ENCODE results near the gene DUSP15.

Gene DUSP15

DNA sequence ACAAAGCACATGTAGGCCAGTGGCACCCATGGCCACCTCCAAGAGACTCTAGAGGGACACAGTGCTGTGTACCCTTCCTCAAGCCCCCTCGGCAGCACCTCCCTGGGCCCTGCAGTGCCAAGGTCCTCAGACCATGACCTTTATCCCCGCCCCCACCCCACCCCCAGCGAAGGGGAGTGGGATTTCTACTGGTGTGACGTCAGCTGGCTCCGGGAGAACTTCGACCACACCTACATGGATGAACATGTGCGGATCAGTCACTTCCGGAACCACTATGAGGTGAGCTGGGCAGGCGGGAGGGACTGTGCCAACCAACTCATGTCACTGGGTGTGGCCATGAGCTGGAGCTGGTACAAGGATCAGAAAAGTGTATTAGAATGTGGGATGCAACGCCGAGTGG is 38.1 kb upstream of the DUSP15 start:
- no peaks in the 10 kb centered on the region for H3K9me3 ChIP-seq (ENCODE audit: insufficient read depth, low read length)
- H3K36me3 ChIP-seq (ENCODE audit: low read length): no peaks in the 10 kb centered on the region
- H2AFZ ChIP-seq (ENCODE audit: low read depth, low read length, severe bottlenecking): no peak overlapping the region
- no peak overlapping the region for H3K27ac ChIP-seq (ENCODE audit: low read depth, low read length)
- H4K20me1 ChIP-seq (ENCODE audit: low read depth, low read length): no peaks in the 10 kb centered on the region
- H3K9me2 ChIP-seq (replicated peaks; ENCODE audit: insufficient read depth, low read length): no peaks in the 10 kb centered on the region
- no peaks in the 10 kb centered on the region for H3K79me2 ChIP-seq (ENCODE audit: insufficient read depth, low read length)
- no peak for TF ChIP-seq CTCF (IDR thresholded peaks at IDR 0.05; ENCODE audit: insufficient read depth, low read length, poor library complexity, severe bottlenecking)
- no peak for TF ChIP-seq EZH2phosphoT487 (conservative IDR thresholded peaks at IDR 0.05; ENCODE audit: low read length)
- H3K4me3 ChIP-seq (ENCODE audit: insufficient read depth, low read length, poor library complexity, severe bottlenecking): no peak overlapping the region
- H3K9ac ChIP-seq (ENCODE audit: low read length): no peak overlapping the region
- no peaks in the 10 kb centered on the region for H3K27me3 ChIP-seq (ENCODE audit: low read length)
- no peak overlapping the region for H3K4me2 ChIP-seq (ENCODE audit: low read depth, low read length, poor library complexity, severe bottlenecking)
- H3F3A ChIP-seq (ENCODE audit: insufficient read depth): no peaks in the 10 kb centered on the region

DNA sequence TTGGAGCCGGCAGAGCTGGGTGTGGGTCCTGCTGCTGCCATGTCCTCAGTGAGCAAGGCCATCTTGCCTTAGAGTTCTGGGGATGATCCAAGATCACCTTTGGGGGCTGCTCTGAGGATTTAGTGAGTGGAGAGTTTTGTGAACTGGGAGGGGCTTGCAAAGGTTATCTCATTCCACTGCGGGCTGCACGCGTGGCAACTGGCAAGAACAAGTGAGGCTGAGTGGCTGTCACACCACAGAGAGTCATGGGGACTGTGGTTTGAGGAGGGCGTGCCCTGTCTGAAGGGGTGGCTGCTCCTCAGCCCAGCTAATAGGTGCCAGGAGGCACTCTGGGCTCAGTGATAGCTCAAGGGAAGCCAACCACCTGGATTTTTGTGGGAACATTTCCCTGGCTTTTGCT is 37.7 kb upstream of the DUSP15 start:
- no peaks in the 10 kb centered on the region for H3K9me2 ChIP-seq (replicated peaks; ENCODE audit: insufficient read depth, low read length)
- H3K4me2 ChIP-seq (ENCODE audit: low read depth, low read length, poor library complexity, severe bottlenecking): no peak overlapping the region
- H3K27me3 ChIP-seq (ENCODE audit: low read length): no peaks in the 10 kb centered on the region
- H3K9ac ChIP-seq (ENCODE audit: low read length): no peak overlapping the region
- no peaks in the 10 kb centered on the region for H3K79me2 ChIP-seq (ENCODE audit: insufficient read depth, low read length)
- TF ChIP-seq CTCF (IDR thresholded peaks at IDR 0.05; ENCODE audit: insufficient read depth, low read length, poor library complexity, severe bottlenecking): no peak
- no peak for TF ChIP-seq EZH2phosphoT487 (conservative IDR thresholded peaks at IDR 0.05; ENCODE audit: low read length)
- H3F3A ChIP-seq (ENCODE audit: insufficient read depth): no peaks in the 10 kb centered on the region
- no peak overlapping the region for H2AFZ ChIP-seq (ENCODE audit: low read depth, low read length, severe bottlenecking)
- no peaks in the 10 kb centered on the region for H4K20me1 ChIP-seq (ENCODE audit: low read depth, low read length)
- H3K27ac ChIP-seq (ENCODE audit: low read depth, low read length): no peak overlapping the region
- no peaks in the 10 kb centered on the region for H3K9me3 ChIP-seq (ENCODE audit: insufficient read depth, low read length)
- H3K4me3 ChIP-seq (ENCODE audit: insufficient read depth, low read length, poor library complexity, severe bottlenecking): no peak overlapping the region
- H3K36me3 ChIP-seq (ENCODE audit: low read length): no peaks in the 10 kb centered on the region

GRCh38 chr20:31907046-31907445 is 36.7 kb upstream of the DUSP15 start:
- no peaks in the 10 kb centered on the region for H3K36me3 ChIP-seq (ENCODE audit: low read length)
- no peak overlapping the region for H3K4me2 ChIP-seq (ENCODE audit: low read depth, low read length, poor library complexity, severe bottlenecking)
- no peak overlapping the region for H2AFZ ChIP-seq (ENCODE audit: low read depth, low read length, severe bottlenecking)
- H3K27ac ChIP-seq (ENCODE audit: low read depth, low read length): no peak overlapping the region
- no peak overlapping the region for H3K4me3 ChIP-seq (ENCODE audit: insufficient read depth, low read length, poor library complexity, severe bottlenecking)
- no peaks in the 10 kb centered on the region for H3K9me3 ChIP-seq (ENCODE audit: insufficient read depth, low read length)
- H3K9me2 ChIP-seq (replicated peaks; ENCODE audit: insufficient read depth, low read length): no peaks in the 10 kb centered on the region
- no peaks in the 10 kb centered on the region for H3F3A ChIP-seq (ENCODE audit: insufficient read depth)
- H3K79me2 ChIP-seq (ENCODE audit: insufficient read depth, low read length): no peaks in the 10 kb centered on the region
- no peaks in the 10 kb centered on the region for H3K27me3 ChIP-seq (ENCODE audit: low read length)
- no peak for TF ChIP-seq EZH2phosphoT487 (conservative IDR thresholded peaks at IDR 0.05; ENCODE audit: low read length)
- TF ChIP-seq CTCF (IDR thresholded peaks at IDR 0.05; ENCODE audit: insufficient read depth, low read length, poor library complexity, severe bottlenecking): no peak
- no peak overlapping the region for H3K9ac ChIP-seq (ENCODE audit: low read length)
- H4K20me1 ChIP-seq (ENCODE audit: low read depth, low read length): no peaks in the 10 kb centered on the region

GRCh38 chr20:31906001-31906400 is 35.7 kb upstream of the DUSP15 start:
- TF ChIP-seq CTCF (IDR thresholded peaks at IDR 0.05; ENCODE audit: insufficient read depth, low read length, poor library complexity, severe bottlenecking) (no peak), EZH2phosphoT487 (conservative IDR thresholded peaks at IDR 0.05; ENCODE audit: low read length) (no peak)
- no peaks in the 10 kb centered on the region for H3K9me2 ChIP-seq (replicated peaks; ENCODE audit: insufficient read depth, low read length)
- no peak overlapping the region for H3K9ac ChIP-seq (ENCODE audit: low read length)
- no peak overlapping the region for H3K27ac ChIP-seq (ENCODE audit: low read depth, low read length)
- H3K9me3 ChIP-seq (ENCODE audit: insufficient read depth, low read length): no peaks in the 10 kb centered on the region
- H2AFZ ChIP-seq (ENCODE audit: low read depth, low read length, severe bottlenecking): no peak overlapping the region
- no peaks in the 10 kb centered on the region for H3K27me3 ChIP-seq (ENCODE audit: low read length)
- H4K20me1 ChIP-seq (ENCODE audit: low read depth, low read length): no peaks in the 10 kb centered on the region
- no peaks in the 10 kb centered on the region for H3F3A ChIP-seq (ENCODE audit: insufficient read depth)
- H3K4me2 ChIP-seq (ENCODE audit: low read depth, low read length, poor library complexity, severe bottlenecking): no peak overlapping the region
- H3K79me2 ChIP-seq (ENCODE audit: insufficient read depth, low read length): no peaks in the 10 kb centered on the region
- H3K36me3 ChIP-seq (ENCODE audit: low read length): no peaks in the 10 kb centered on the region
- no peak overlapping the region for H3K4me3 ChIP-seq (ENCODE audit: insufficient read depth, low read length, poor library complexity, severe bottlenecking)

Data from SU-DHL-6 (cell line).